Activated CD4-positive, alpha-beta T cell treated with anti-CD3 and anti-CD28 coated beads, Interleukin-2, amount 10 ng/mL, durations not matched to agents 7 days and 5 days (primary cell): ENCODE results near the gene GAREM1. TPM values are rescaled to one million over a fixed set of nuclear protein-coding genes. Genes with fewer than 3 reads are reported as not detected.
"Not testable (repeated sequence)": the region's sequence is repeated elsewhere in the genome, so short reads cannot be mapped to it uniquely, and the experiment has no call there.

Source experiments
- CTCF ChIA-PET: fragments of 350-600 bp; sonication (Branson Sonifier 250); formaldehyde crosslinking; loops from one replicate; lab custom pipeline; 2021; ENCODE audit warnings: antibody characterized with exemption; lab: Charles Lee
- POLR2A ChIA-PET: fragments of 350-600 bp; sonication (Branson Sonifier 250); formaldehyde crosslinking; loops from one replicate; lab custom pipeline; 2021; ENCODE audit warnings: antibody characterized with exemption; lab: Charles Lee
- DNase-seq: peaks from one replicate; pipeline ENCODE4 v3.0.0-alpha.2; 2020
- H3K27ac Mint-ChIP-seq: one replicate; pipeline ENCODE4 v1.8.0; 2021; ENCODE audit warnings: mild to moderate bottlenecking, moderate library complexity, mixed read lengths
- H3K27me3 Mint-ChIP-seq: one replicate; pipeline ENCODE4 v1.8.0; 2021; ENCODE audit warnings: mixed read lengths
- H3K36me3 Mint-ChIP-seq: one replicate; pipeline ENCODE4 v1.8.0; 2021; ENCODE audit warnings: low read depth, mixed read lengths
- H3K4me1 Mint-ChIP-seq: one replicate; pipeline ENCODE4 v1.8.0; 2021; ENCODE audit warnings: mixed read lengths
- H3K4me3 Mint-ChIP-seq: one replicate; pipeline ENCODE4 v1.8.0; 2021; ENCODE audit warnings: mild to moderate bottlenecking, moderate library complexity, mixed read lengths
- H3K9me3 Mint-ChIP-seq: one replicate; pipeline ENCODE4 v1.8.0; 2021; ENCODE audit warnings: mixed read lengths
- total RNA-seq, 2 experiments: library from RNA; stranded (reverse); gene quantifications; one replicate each; pipeline ENCODE4 v1.2.3, GENCODE V29; 2021

GAREM1 gene
- total RNA-seq, 2 experiments from 2014 or later = not detected

- Mint-ChIP-seq H3K27ac (no peak overlapping the region), H3K4me1 (no peaks in the 10 kb centered on the region), H3K36me3 (no peaks in the 10 kb centered on the region), H3K9me3 (no peaks in the 10 kb centered on the region), H3K27me3 (peaks cover 3% of the 10 kb centered on the region), H3K4me3 (no peak overlapping the region)
- ChIA-PET POLR2A (no interaction called here), CTCF (no interaction called here)
- no peak for DNase-seq
These were observed 120.8 kb downstream of the GAREM1 start for GRCh38 chr18:32349728-32350395.

GRCh38 chr18:32346671-32347070 is 124.0 kb downstream of the GAREM1 start:
- Mint-ChIP-seq H3K9me3 (no peaks in the 10 kb centered on the region), H3K36me3 (no peaks in the 10 kb centered on the region), H3K27me3 (peaks cover 3% of the 10 kb centered on the region), H3K4me3 (no peak overlapping the region), H3K27ac (no peak overlapping the region), H3K4me1 (no peaks in the 10 kb centered on the region)
- ChIA-PET CTCF (no interaction called here), POLR2A (no interaction called here)
- no peak for DNase-seq

- no peaks in the 10 kb centered on the region for H3K36me3 Mint-ChIP-seq
- no peak overlapping the region for H3K4me3 Mint-ChIP-seq
- H3K9me3 Mint-ChIP-seq = no peaks in the 10 kb centered on the region
- DNase-seq = no peak
- ChIA-PET CTCF (no interaction called here), POLR2A (no interaction called here)
- H3K4me1 Mint-ChIP-seq = no peaks in the 10 kb centered on the region
- no peaks in the 10 kb centered on the region for H3K27me3 Mint-ChIP-seq
- H3K27ac Mint-ChIP-seq = no peak overlapping the region
These were observed 127.0 kb downstream of the GAREM1 start for GRCh38 chr18:32343634-32344033.

- H3K27me3 Mint-ChIP-seq, CTCF ChIA-PET, H3K27ac Mint-ChIP-seq, H3K9me3 Mint-ChIP-seq, H3K4me1 Mint-ChIP-seq, POLR2A ChIA-PET, H3K36me3 Mint-ChIP-seq, DNase-seq, H3K4me3 Mint-ChIP-seq: not testable (repeated sequence)
These were observed 129.6 kb downstream of the GAREM1 start for GRCh38 chr18:32341112-32341511.

GRCh38 chr18:32339045-32339444 is 131.6 kb downstream of the GAREM1 start:
- H3K27ac Mint-ChIP-seq = no peak overlapping the region
- H3K9me3 Mint-ChIP-seq = no peaks in the 10 kb centered on the region
- no peak for DNase-seq
- CTCF ChIA-PET = no interaction called here
- POLR2A ChIA-PET = no interaction called here
- no peaks in the 10 kb centered on the region for H3K36me3 Mint-ChIP-seq
- no peaks in the 10 kb centered on the region for H3K4me1 Mint-ChIP-seq
- H3K4me3 Mint-ChIP-seq = no peak overlapping the region
- peaks cover 4% of the 10 kb centered on the region for H3K27me3 Mint-ChIP-seq

- DNase-seq = no peak
- H3K36me3 Mint-ChIP-seq = no peaks in the 10 kb centered on the region
- peaks cover 4% of the 10 kb centered on the region for H3K27me3 Mint-ChIP-seq
- H3K4me3 Mint-ChIP-seq = no peak overlapping the region
- ChIA-PET POLR2A (no interaction called here), CTCF (no interaction called here)
- no peaks in the 10 kb centered on the region for H3K4me1 Mint-ChIP-seq
- no peaks in the 10 kb centered on the region for H3K9me3 Mint-ChIP-seq
- H3K27ac Mint-ChIP-seq = no peak overlapping the region
These were observed 132.9 kb downstream of the GAREM1 start for GRCh38 chr18:32337821-32338220.

- ChIA-PET POLR2A (no interaction called here), CTCF (no interaction called here)
- H3K27me3 Mint-ChIP-seq = peaks cover 4% of the 10 kb centered on the region
- no peak overlapping the region for H3K27ac Mint-ChIP-seq
- H3K4me1 Mint-ChIP-seq = no peaks in the 10 kb centered on the region
- no peak overlapping the region for H3K4me3 Mint-ChIP-seq
- H3K36me3 Mint-ChIP-seq = no peaks in the 10 kb centered on the region
- no peak for DNase-seq
- no peaks in the 10 kb centered on the region for H3K9me3 Mint-ChIP-seq
These were observed 133.3 kb downstream of the GAREM1 start for GRCh38 chr18:32337347-32337746.

- ChIA-PET CTCF (no interaction called here), POLR2A (no interaction called here)
- no peak overlapping the region for H3K27ac Mint-ChIP-seq
- H3K4me1 Mint-ChIP-seq = no peaks in the 10 kb centered on the region
- no peaks in the 10 kb centered on the region for H3K9me3 Mint-ChIP-seq
- no peak overlapping the region for H3K4me3 Mint-ChIP-seq
- DNase-seq = no peak
- H3K27me3 Mint-ChIP-seq = peaks cover 4% of the 10 kb centered on the region
- H3K36me3 Mint-ChIP-seq = no peaks in the 10 kb centered on the region
These were observed 135.5 kb downstream of the GAREM1 start for GRCh38 chr18:32335228-32335627.

- peaks cover 5% of the 10 kb centered on the region for H3K27me3 Mint-ChIP-seq
- H3K36me3 Mint-ChIP-seq = no peaks in the 10 kb centered on the region
- ChIA-PET CTCF (no interaction called here), POLR2A (no interaction called here)
- H3K9me3 Mint-ChIP-seq = no peaks in the 10 kb centered on the region
- no peaks in the 10 kb centered on the region for H3K4me1 Mint-ChIP-seq
- no peak for DNase-seq
- no peak overlapping the region for H3K27ac Mint-ChIP-seq
- H3K4me3 Mint-ChIP-seq = no peak overlapping the region
These were observed 136.9 kb downstream of the GAREM1 start for GRCh38 chr18:32333781-32334180.

- ChIA-PET POLR2A (no interaction called here), CTCF (no interaction called here)
- DNase-seq = no peak
- H3K27me3 Mint-ChIP-seq = peaks cover 4% of the 10 kb centered on the region
- no peak overlapping the region for H3K4me3 Mint-ChIP-seq
- H3K27ac Mint-ChIP-seq = no peak overlapping the region
- no peaks in the 10 kb centered on the region for H3K9me3 Mint-ChIP-seq
- H3K4me1 Mint-ChIP-seq = no peaks in the 10 kb centered on the region
- no peaks in the 10 kb centered on the region for H3K36me3 Mint-ChIP-seq
These were observed 138.0 kb downstream of the GAREM1 start for GRCh38 chr18:32332708-32333107.

GRCh38 chr18:32328974-32329373 is 141.7 kb downstream of the GAREM1 start:
- ChIA-PET POLR2A (no interaction called here), CTCF (no interaction called here)
- Mint-ChIP-seq H3K4me1 (no peaks in the 10 kb centered on the region), H3K4me3 (no peak overlapping the region), H3K27me3 (peaks cover 4% of the 10 kb centered on the region), H3K27ac (no peak overlapping the region), H3K9me3 (no peaks in the 10 kb centered on the region), H3K36me3 (no peaks in the 10 kb centered on the region)
- DNase-seq = no peak

- Mint-ChIP-seq H3K36me3 (no peaks in the 10 kb centered on the region), H3K4me3 (no peak overlapping the region), H3K9me3 (no peaks in the 10 kb centered on the region), H3K27me3 (peaks cover 4% of the 10 kb centered on the region), H3K4me1 (no peaks in the 10 kb centered on the region), H3K27ac (no peak overlapping the region)
- POLR2A ChIA-PET = no interaction called here
- DNase-seq = no peak
- CTCF ChIA-PET = no interaction called here
These were observed 142.3 kb downstream of the GAREM1 start for GRCh38 chr18:32328379-32328778.

GRCh38 chr18:32326450-32327308 is 144.0 kb downstream of the GAREM1 start:
- Mint-ChIP-seq H3K36me3 (no peaks in the 10 kb centered on the region), H3K27ac (no peak overlapping the region), H3K4me1 (no peaks in the 10 kb centered on the region), H3K27me3 (peaks cover 9% of the 10 kb centered on the region), H3K4me3 (no peak overlapping the region), H3K9me3 (no peaks in the 10 kb centered on the region)
- no peak for DNase-seq
- POLR2A ChIA-PET = no interaction called here
- CTCF ChIA-PET = interaction anchor here (0.6 kb wide), 1 partner anchor 70 kb away, joined by 5 read pairs; no protein-coding TSS in a partner anchor
